PFSK-1 (cell line): ENCODE measurements around the gene CAB39L.

Experiments used
- FOXP2 ChIP-seq: optimal IDR thresholded peaks from 2 replicates; pipeline ENCODE3; 2011; ENCODE audit warnings: borderline replicate concordance, control low read depth, inconsistent platforms; ENCODE audit not compliant: insufficient read depth; ENCODE audit errors: extremely low read length, extremely low read depth
- POLR2AphosphoS5 ChIP-seq: IDR thresholded peaks from 2 replicates; pipeline ENCODE4 v1.6.1; 2012; ENCODE audit warnings: low read depth, mild to moderate bottlenecking, control low read depth, low read length, moderate library complexity
- REST ChIP-seq, 2 experiments: IDR thresholded peaks; 2 replicates each; pipeline versions ENCODE4 v1.6.1 to v1.8.0; 2011 to 2012; ENCODE audit warnings: low read depth in 2 of 2, low read length in 2 of 2, control low read depth in 1 of 2, inconsistent platforms in 1 of 2, mild to moderate bottlenecking in 1 of 2, moderate library complexity in 1 of 2; ENCODE audit not compliant: insufficient read depth in 1 of 2
- SIN3A ChIP-seq: IDR thresholded peaks from 2 replicates; pipeline ENCODE4 v1.6.1; 2012; ENCODE audit warnings: mild to moderate bottlenecking, low read length, moderate library complexity, borderline replicate concordance; ENCODE audit not compliant: insufficient read depth
- TAF1 ChIP-seq: IDR thresholded peaks from 2 replicates; pipeline ENCODE4 v1.6.1; 2012; ENCODE audit warnings: low read length, control low read depth, borderline replicate concordance; ENCODE audit not compliant: insufficient read depth

Gene CAB39L

GRCh38 chr13:49452725-49453457 is 9.0 kb upstream of the CAB39L start:
- TF ChIP-seq POLR2AphosphoS5, result no peak
- no peak for TF ChIP-seq FOXP2
- no peak for TF ChIP-seq REST (IDR thresholded peaks at IDR 0.05; ENCODE audit: insufficient read depth in 1 of 2, low read depth in 2 of 2, low read length in 2 of 2)

DNA sequence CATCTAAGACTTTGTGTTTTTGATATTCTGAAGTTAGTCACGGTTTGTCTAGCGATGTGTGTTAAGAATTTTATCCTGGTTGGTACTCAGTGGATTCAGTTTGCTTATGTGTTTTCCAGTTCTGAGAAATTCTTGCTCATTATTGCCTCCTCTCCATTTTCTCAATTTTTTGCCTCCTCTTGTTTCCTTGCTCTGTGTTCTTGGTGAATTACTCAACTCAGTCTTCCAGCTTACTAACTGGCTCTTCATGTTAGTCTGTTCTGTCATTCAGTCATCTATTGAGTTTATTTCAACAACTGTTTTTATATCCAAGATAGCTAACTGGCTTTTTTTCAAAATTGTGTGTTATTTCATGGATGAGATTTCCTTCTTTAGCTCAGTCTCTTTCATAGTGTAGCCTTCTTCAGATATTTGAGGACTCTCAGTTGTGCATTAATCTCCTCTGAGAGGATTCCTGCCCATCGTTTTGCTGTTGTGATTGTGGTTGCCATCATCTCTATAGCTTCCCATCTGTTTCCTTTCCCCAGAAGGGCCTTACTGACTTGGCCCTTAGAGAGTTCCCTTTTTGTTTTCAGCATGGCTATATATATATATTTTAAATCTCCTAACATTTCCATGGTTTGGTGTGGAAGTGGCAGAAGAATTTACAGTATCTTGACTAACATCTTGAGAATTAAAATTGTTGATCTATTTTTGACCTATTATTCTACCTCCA is 6.4 kb upstream of the CAB39L start:
- TF ChIP-seq SIN3A (no peak), TAF1 (no peak), REST (IDR thresholded peaks at IDR 0.05; ENCODE audit: insufficient read depth in 1 of 2, low read depth in 2 of 2, low read length in 2 of 2) (no peak), FOXP2 (no peak), POLR2AphosphoS5 (no peak)

DNA sequence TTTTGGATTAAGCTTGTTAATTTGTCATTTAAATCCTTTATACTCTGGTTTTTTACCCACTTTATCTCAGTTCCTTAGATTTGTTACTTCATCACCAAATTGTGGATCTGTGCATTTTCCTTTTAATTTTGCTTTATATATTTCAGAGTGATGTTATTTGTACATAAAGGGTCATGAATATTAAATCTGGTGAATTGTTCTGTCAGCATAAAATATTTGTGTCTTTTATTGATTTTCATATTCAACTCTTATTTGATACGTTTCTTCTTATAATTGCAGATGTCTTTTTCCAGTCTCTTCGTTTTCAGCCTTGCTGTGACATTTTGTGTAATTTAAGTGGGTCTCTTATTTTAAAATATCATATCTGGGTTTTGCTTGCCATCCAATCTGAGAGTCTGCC is 4.9 kb upstream of the CAB39L start:
- TF ChIP-seq SIN3A (no peak), FOXP2 (no peak), POLR2AphosphoS5 (no peak), REST (IDR thresholded peaks at IDR 0.05; ENCODE audit: insufficient read depth in 1 of 2, low read depth in 2 of 2, low read length in 2 of 2) (no peak), TAF1 (no peak)

GRCh38 chr13:49446473-49446872 is 2.6 kb upstream of the CAB39L start:
- TF ChIP-seq SIN3A (no peak), POLR2AphosphoS5 (no peak), REST (IDR thresholded peaks at IDR 0.05; ENCODE audit: insufficient read depth in 1 of 2, low read depth in 2 of 2, low read length in 2 of 2) (no peak), TAF1 (no peak), FOXP2 (no peak)
